SK-N-SH treated with all-trans-retinoic acid at 6 μM for 48 hours (cell line): ENCODE data around the gene ZG16.
"Not testable (repeated sequence)": the region's sequence is repeated elsewhere in the genome, so short reads cannot be mapped to it uniquely, and the experiment has no call there.

ENCODE experiments used
- ATAC-seq: fragments of 200-7000 bp; cut with Tn5 transposase; 3 replicates; pipeline ENCODE4 v1.9.1; 2020; ENCODE audit warnings: mild to moderate bottlenecking, moderate library complexity
- ARNTL ChIP-seq: fragments of 450-650 bp; formaldehyde crosslinking; IDR thresholded peaks from 2 replicates; pipeline ENCODE4 v1.5.0; 2020; ENCODE audit warnings: low read depth, mild to moderate bottlenecking, moderate library complexity, borderline replicate concordance
- CSDC2 ChIP-seq: fragments of 250-450 bp; sonication (Bioruptor Pico); IDR thresholded peaks from 2 replicates; pipeline ENCODE4 v1.5.0; 2020; ENCODE audit warnings: mild to moderate bottlenecking, moderate library complexity
- ESRRG ChIP-seq: fragments of 250-450 bp; sonication (Bioruptor Pico); IDR thresholded peaks from 2 replicates; pipeline ENCODE4 v1.6.1; 2021; ENCODE audit warnings: mild to moderate bottlenecking
- GLIS3 ChIP-seq: fragments of 250-450 bp; sonication (Bioruptor Pico); IDR thresholded peaks from 2 replicates; pipeline ENCODE4 v1.5.0; 2020; ENCODE audit warnings: mild to moderate bottlenecking, moderate library complexity
- ISL1 ChIP-seq: fragments of 250-450 bp; sonication (Bioruptor Pico); IDR thresholded peaks from 2 replicates; pipeline ENCODE4 v2.1.2; 2022; ENCODE audit warnings: mild to moderate bottlenecking, moderate library complexity
- OSR1 ChIP-seq: fragments of 250-450 bp; sonication (Bioruptor Pico); IDR thresholded peaks from 2 replicates; pipeline ENCODE4 v1.8.0; 2022; ENCODE audit warnings: moderate library complexity, mild to moderate bottlenecking, inconsistent platforms
- PPARA ChIP-seq: fragments of 250-450 bp; sonication (Bioruptor Pico); IDR thresholded peaks from 2 replicates; pipeline ENCODE4 v1.5.0; 2020; ENCODE audit warnings: mild to moderate bottlenecking, borderline replicate concordance
- RARB ChIP-seq: fragments of 250-450 bp; sonication (Bioruptor Pico); IDR thresholded peaks from 2 replicates; pipeline ENCODE4 v1.8.0; 2021; ENCODE audit warnings: mild to moderate bottlenecking, moderate library complexity
- SNAI2 ChIP-seq: fragments of 250-450 bp; sonication (Bioruptor Pico); IDR thresholded peaks from 2 replicates; pipeline ENCODE4 v1.5.0; 2020; ENCODE audit warnings: mild to moderate bottlenecking, moderate library complexity
- TCF4 ChIP-seq: fragments of 250-450 bp; sonication (Bioruptor Pico); IDR thresholded peaks from 2 replicates; pipeline ENCODE4 v1.8.0; 2021; ENCODE audit warnings: mild to moderate bottlenecking, moderate library complexity, borderline replicate concordance
- TOX ChIP-seq: fragments of 250-450 bp; sonication (Bioruptor Pico); IDR thresholded peaks from 2 replicates; pipeline ENCODE4 v1.8.0; 2021; ENCODE audit warnings: mild to moderate bottlenecking, moderate library complexity, borderline replicate concordance
- ZFP3 ChIP-seq: fragments of 250-450 bp; sonication (Bioruptor Pico); IDR thresholded peaks from 2 replicates; pipeline ENCODE4 v1.5.0; 2020; ENCODE audit warnings: mild to moderate bottlenecking, moderate library complexity
- ZFP30 ChIP-seq: fragments of 450-650 bp; formaldehyde crosslinking; IDR thresholded peaks from 2 replicates; pipeline ENCODE4 v1.5.0; 2022; ENCODE audit warnings: mild to moderate bottlenecking, moderate library complexity
- ZNF565 ChIP-seq: fragments of 450-650 bp; formaldehyde crosslinking; conservative IDR thresholded peaks from 2 replicates; pipeline ENCODE4 v1.5.0; 2020; ENCODE audit warnings: low read depth, mild to moderate bottlenecking, moderate library complexity
- ZNF70 ChIP-seq: fragments of 450-650 bp; formaldehyde crosslinking; IDR thresholded peaks from 2 replicates; pipeline ENCODE4 v1.5.0; 2020; ENCODE audit warnings: mild to moderate bottlenecking, moderate library complexity
- ZNF8 ChIP-seq: fragments of 450-650 bp; formaldehyde crosslinking; IDR thresholded peaks from 2 replicates; pipeline ENCODE4 v1.5.0; 2020; ENCODE audit warnings: mild to moderate bottlenecking, moderate library complexity
- TF ChIP-seq, protein P1 (sequence below): fragments of 250-450 bp; sonication (Bioruptor Pico); IDR thresholded peaks from 2 replicates; pipeline ENCODE4 v1.5.0; 2020; ENCODE audit warnings: mild to moderate bottlenecking, moderate library complexity
- TF ChIP-seq, protein P2 (sequence below): fragments of 250-450 bp; sonication (Bioruptor Pico); IDR thresholded peaks from 2 replicates; pipeline ENCODE4 v1.5.1; 2020; ENCODE audit warnings: low read depth, mild to moderate bottlenecking, moderate library complexity
- TF ChIP-seq, protein P3 (sequence below): fragments of 250-450 bp; sonication (Bioruptor Pico); IDR thresholded peaks from 2 replicates; pipeline ENCODE4 v1.8.0; 2021; ENCODE audit warnings: low read depth, mild to moderate bottlenecking, moderate library complexity, borderline replicate concordance
- TF ChIP-seq, protein P4 (sequence below): fragments of 250-450 bp; sonication (Bioruptor Pico); IDR thresholded peaks from 2 replicates; pipeline ENCODE4 v1.5.1; 2021; ENCODE audit warnings: mild to moderate bottlenecking, moderate library complexity

ZG16 gene

DNA sequence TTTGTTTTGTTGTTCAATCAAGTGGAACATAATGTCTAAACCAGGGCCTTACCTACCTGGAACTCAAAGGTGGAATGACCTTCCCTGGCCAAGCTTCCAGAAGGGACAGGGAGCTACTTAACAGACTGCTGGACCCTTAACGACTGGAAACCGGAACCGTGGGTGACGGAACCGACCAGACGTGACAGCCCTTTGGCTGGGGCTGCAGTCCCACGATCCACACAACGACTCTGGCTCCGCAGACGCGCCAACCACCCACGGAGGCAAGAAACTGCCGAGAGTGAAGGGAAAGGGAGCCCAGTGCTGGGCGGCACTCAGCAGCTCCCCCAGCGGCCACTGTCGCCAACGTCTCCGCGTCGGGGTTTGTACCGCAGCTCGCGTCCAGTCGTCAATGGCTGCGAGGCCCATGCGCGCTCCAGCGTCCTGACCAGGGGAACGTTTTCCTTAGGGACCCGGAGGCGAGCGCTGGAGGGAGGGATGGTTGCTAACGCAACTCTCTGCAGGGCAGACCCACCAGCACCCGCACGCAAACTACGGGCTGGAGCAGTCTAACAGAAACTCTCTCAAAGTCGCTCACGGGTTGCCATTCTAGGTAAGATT, 6.9 kb downstream of the ZG16 start:
- TF ChIP-seq OSR1, result no peak
- TF ChIP-seq ZFP30 (CRISPR knock-in tag), result no peak
- TF ChIP-seq, protein P1, sequence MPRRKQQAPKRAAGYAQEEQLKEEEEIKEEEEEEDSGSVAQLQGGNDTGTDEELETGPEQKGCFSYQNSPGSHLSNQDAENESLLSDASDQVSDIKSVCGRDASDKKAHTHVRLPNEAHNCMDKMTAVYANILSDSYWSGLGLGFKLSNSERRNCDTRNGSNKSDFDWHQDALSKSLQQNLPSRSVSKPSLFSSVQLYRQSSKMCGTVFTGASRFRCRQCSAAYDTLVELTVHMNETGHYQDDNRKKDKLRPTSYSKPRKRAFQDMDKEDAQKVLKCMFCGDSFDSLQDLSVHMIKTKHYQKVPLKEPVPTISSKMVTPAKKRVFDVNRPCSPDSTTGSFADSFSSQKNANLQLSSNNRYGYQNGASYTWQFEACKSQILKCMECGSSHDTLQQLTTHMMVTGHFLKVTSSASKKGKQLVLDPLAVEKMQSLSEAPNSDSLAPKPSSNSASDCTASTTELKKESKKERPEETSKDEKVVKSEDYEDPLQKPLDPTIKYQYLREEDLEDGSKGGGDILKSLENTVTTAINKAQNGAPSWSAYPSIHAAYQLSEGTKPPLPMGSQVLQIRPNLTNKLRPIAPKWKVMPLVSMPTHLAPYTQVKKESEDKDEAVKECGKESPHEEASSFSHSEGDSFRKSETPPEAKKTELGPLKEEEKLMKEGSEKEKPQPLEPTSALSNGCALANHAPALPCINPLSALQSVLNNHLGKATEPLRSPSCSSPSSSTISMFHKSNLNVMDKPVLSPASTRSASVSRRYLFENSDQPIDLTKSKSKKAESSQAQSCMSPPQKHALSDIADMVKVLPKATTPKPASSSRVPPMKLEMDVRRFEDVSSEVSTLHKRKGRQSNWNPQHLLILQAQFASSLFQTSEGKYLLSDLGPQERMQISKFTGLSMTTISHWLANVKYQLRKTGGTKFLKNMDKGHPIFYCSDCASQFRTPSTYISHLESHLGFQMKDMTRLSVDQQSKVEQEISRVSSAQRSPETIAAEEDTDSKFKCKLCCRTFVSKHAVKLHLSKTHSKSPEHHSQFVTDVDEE (CRISPR knock-in tag), result no peak
- no peak for TF ChIP-seq PPARA
- no peak for TF ChIP-seq TCF4 (CRISPR knock-in tag)
- TF ChIP-seq TOX (CRISPR knock-in tag), result no peak
- TF ChIP-seq, protein P2, sequence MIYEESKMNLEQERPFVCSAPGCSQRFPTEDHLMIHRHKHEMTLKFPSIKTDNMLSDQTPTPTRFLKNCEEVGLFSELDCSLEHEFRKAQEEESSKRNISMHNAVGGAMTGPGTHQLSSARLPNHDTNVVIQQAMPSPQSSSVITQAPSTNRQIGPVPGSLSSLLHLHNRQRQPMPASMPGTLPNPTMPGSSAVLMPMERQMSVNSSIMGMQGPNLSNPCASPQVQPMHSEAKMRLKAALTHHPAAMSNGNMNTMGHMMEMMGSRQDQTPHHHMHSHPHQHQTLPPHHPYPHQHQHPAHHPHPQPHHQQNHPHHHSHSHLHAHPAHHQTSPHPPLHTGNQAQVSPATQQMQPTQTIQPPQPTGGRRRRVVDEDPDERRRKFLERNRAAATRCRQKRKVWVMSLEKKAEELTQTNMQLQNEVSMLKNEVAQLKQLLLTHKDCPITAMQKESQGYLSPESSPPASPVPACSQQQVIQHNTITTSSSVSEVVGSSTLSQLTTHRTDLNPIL (CRISPR knock-in tag), result no peak
- no peak for TF ChIP-seq CSDC2 (CRISPR knock-in tag)
- TF ChIP-seq, protein P3, sequence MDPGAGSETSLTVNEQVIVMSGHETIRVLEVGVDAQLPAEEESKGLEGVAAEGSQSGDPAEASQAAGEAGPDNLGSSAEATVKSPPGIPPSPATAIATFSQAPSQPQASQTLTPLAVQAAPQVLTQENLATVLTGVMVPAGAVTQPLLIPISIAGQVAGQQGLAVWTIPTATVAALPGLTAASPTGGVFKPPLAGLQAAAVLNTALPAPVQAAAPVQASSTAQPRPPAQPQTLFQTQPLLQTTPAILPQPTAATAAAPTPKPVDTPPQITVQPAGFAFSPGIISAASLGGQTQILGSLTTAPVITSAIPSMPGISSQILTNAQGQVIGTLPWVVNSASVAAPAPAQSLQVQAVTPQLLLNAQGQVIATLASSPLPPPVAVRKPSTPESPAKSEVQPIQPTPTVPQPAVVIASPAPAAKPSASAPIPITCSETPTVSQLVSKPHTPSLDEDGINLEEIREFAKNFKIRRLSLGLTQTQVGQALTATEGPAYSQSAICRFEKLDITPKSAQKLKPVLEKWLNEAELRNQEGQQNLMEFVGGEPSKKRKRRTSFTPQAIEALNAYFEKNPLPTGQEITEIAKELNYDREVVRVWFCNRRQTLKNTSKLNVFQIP (CRISPR knock-in tag), result no peak
- TF ChIP-seq, protein P4, sequence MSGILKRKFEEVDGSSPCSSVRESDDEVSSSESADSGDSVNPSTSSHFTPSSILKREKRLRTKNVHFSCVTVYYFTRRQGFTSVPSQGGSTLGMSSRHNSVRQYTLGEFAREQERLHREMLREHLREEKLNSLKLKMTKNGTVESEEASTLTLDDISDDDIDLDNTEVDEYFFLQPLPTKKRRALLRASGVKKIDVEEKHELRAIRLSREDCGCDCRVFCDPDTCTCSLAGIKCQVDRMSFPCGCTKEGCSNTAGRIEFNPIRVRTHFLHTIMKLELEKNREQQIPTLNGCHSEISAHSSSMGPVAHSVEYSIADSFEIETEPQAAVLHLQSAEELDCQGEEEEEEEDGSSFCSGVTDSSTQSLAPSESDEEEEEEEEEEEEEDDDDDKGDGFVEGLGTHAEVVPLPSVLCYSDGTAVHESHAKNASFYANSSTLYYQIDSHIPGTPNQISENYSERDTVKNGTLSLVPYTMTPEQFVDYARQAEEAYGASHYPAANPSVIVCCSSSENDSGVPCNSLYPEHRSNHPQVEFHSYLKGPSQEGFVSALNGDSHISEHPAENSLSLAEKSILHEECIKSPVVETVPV (CRISPR knock-in tag), result no peak
- no peak for TF ChIP-seq ISL1 (CRISPR knock-in tag)
- no peak for TF ChIP-seq ZFP3
- TF ChIP-seq ARNTL, result no peak
- no peak for TF ChIP-seq ZNF565
- no peak for TF ChIP-seq ZNF8 (CRISPR knock-in tag)
- no peak for TF ChIP-seq ESRRG
- no peak for TF ChIP-seq ZNF70 (CRISPR knock-in tag)
- no peak for TF ChIP-seq SNAI2 (CRISPR knock-in tag)
- no peak for ATAC-seq

DNA sequence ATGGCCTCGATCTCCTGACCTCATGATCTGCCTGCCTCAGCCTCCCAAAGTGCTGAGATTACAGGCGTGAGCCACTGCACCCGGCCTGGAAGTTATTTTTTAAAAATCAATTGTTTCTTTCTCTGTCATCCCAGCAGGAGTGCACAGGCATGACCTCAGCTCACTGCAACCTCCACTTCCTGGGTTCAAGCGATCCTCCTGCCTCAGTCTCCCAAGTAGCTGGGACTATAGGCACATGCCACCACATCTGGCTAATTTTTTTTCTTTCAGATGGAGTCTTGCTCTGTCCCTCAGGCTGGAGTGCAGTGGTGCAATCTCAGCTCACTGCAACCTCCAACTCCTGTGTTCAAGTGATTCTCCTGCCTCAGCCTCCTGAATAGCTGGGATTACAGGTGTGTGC, 9.1 kb downstream of the ZG16 start:
- not testable (repeated sequence) for ATAC-seq

DNA sequence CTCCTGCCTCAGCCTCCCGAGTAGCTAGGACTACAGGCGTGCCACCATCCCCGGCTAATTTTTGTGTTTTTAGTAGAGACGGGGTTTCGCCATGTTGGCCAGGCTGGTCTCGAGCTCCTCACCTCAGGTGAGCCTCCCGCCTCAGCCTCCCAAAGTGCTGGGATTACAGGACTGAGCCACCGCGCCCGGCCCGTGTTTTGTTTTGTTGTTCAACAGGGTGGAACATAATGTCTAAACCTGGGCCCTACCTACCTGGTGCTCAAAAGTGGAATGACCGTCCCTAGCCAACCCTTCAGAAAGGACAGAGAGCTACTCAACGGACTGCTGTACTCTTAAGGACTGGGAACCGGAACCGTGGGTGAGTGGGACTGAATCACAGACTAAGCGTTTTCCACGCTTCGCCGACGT, 11.7 kb downstream of the ZG16 start:
- ATAC-seq, result peak; percentile 5
- TF ChIP-seq GLIS3, result no peak
- TF ChIP-seq, protein P3 (CRISPR knock-in tag), result no peak
- TF ChIP-seq ZNF8 (CRISPR knock-in tag), result no peak
- no peak for TF ChIP-seq ESRRG
- TF ChIP-seq, protein P1 (CRISPR knock-in tag), result no peak
- no peak for TF ChIP-seq ZFP3
- TF ChIP-seq, protein P2 (CRISPR knock-in tag), result no peak
- no peak for TF ChIP-seq RARB (CRISPR knock-in tag)
- TF ChIP-seq ZNF565, result no peak
- no peak for TF ChIP-seq PPARA
- TF ChIP-seq, protein P4 (CRISPR knock-in tag), result no peak
- TF ChIP-seq ARNTL, result no peak
- TF ChIP-seq CSDC2 (CRISPR knock-in tag), result no peak
